Tibial nerve (tissue), 4 donors: Measurements from ENCODE around the gene HSD17B12.

Experiments used
- CTCF ChIP-seq, 5 experiments: fragments of 200-600 bp in 3 of 5; fragments of 450-650 bp in 2 of 5; sonication (generic) in 3 of 5; IDR thresholded peaks; one replicate each; pipeline ENCODE4 v1.5.1; 2016 to 2019; ENCODE audit warnings: antibody characterized with exemption in 5 of 5, mild to moderate bottlenecking in 3 of 5, moderate library complexity in 2 of 5
- EP300 ChIP-seq, 2 donors: sonication (generic); formaldehyde crosslinking; IDR thresholded peaks; one replicate each; pipeline ENCODE4 v1.6.1; 2017; ENCODE audit warnings: antibody characterized with exemption in 2 of 2, mild to moderate bottlenecking in 1 of 2
- POLR2A ChIP-seq, 2 donors: fragments of 450-650 bp; IDR thresholded peaks; one replicate each; pipeline ENCODE4 v1.6.1; 2017; ENCODE audit warnings: antibody characterized with exemption in 2 of 2, mild to moderate bottlenecking in 2 of 2, moderate library complexity in 2 of 2

GRCh38 chr11:43693069-43693468 is 12.5 kb downstream of the HSD17B12 start:
- TF ChIP-seq CTCF (IDR thresholded peaks at IDR 0.05) (no peak), POLR2A (IDR thresholded peaks at IDR 0.05) (no peak), EP300 (IDR thresholded peaks at IDR 0.05) (no peak)
